ENCODE measurements around the gene GNMT. TPM values are rescaled to one million over a fixed set of nuclear protein-coding genes. Genes with fewer than 3 reads are reported as not detected.
"Not testable (repeated sequence)": the region's sequence is repeated elsewhere in the genome, so short reads cannot be mapped to it uniquely, and the experiment has no call there.

Gene GNMT
- total and polyA plus RNA-seq, 2 of the 8 experiments (the other 6 are each of a cell fraction or from before 2014, with no cell fraction given) = 1.8 to 3.4 TPM

DNA sequence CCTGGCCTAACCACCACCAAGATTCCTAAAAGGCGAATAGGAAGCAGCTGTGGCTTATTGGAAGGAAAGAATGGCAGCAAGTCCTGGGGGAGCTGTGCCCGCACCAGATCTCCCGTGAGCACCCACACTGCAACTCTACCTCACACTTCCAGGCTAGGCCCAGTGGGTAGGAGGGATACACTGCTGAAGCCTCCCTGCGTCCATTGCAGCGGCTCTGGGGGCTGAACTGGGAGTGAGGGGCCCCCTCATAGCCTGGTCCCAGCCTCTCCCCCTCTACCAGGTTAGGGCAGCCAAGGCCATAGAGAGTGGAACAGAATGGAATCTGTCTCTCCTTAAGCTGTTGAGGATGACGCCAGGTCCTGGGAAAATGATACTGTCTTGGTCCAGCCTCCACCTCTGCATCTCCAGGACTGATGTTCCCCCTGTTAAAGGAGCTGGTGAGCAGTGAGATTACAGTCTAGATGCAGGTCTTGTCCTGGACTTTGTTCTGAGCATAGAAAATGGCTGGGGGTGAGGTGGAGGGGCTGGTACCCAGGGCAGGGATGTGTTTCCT is 20.0 kb upstream of the GNMT start (continued):
- TF ChIP-seq CBX8 (IDR thresholded peaks at IDR 0.05; ENCODE audit: borderline replicate concordance, low read depth, low read length) = no peak
- TF ChIP-seq, protein P1, sequence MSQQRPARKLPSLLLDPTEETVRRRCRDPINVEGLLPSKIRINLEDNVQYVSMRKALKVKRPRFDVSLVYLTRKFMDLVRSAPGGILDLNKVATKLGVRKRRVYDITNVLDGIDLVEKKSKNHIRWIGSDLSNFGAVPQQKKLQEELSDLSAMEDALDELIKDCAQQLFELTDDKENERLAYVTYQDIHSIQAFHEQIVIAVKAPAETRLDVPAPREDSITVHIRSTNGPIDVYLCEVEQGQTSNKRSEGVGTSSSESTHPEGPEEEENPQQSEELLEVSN (IDR thresholded peaks at IDR 0.05) = no peak
- TF ChIP-seq, protein P2, sequence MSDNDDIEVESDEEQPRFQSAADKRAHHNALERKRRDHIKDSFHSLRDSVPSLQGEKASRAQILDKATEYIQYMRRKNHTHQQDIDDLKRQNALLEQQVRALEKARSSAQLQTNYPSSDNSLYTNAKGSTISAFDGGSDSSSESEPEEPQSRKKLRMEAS (IDR thresholded peaks at IDR 0.05) = no peak
- no peak for TF ChIP-seq BCL11A (IDR thresholded peaks at IDR 0.05; ENCODE audit: low read depth in 2 of 2, low read length in 2 of 2)
- no peak for TF ChIP-seq SP1 (IDR thresholded peaks at IDR 0.05; ENCODE audit: low read depth, low read length)
- TF ChIP-seq FOSL1 (IDR thresholded peaks at IDR 0.05; ENCODE audit: insufficient read depth, low read depth, low read length) = no peak

DNA sequence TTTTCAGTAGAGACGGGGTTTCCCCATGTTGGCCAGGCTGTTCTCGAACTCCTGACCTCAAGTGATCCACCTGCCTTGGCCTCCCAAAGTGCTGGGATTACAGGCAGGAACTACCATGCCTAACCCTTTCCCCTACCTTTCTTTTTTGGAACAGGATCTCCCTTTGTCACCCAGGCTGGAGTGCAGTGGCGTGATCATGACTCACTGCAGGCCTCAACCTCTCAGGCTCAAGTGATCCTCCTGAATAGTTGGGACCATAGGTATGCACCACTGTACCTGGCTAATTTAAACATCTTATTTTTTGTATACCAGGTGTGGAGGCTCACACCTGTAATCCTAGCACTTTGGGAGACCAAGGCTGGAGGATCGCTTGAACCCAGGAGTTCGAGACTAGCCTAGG is 19.2 kb upstream of the GNMT start:
- H3K9ac ChIP-seq (replicated peaks in 1 of 4; ENCODE audit: extremely low read depth in 1 of 4, low read depth in 3 of 4, low read length in 3 of 4); CTCF ChIA-PET (ENCODE audit: partially characterized antibody); H3K4me1 ChIP-seq (replicated peaks in 1 of 4; ENCODE audit: control insufficient read depth in 3 of 4, insufficient read depth in 4 of 4, low read length in 3 of 4): not testable (repeated sequence)

More for the DNA sequence above, 19.2 kb upstream of the GNMT start:
- H3K18ac ChIP-seq (ENCODE audit: extremely low read depth, low read length); H4K20me1 ChIP-seq (replicated peaks in 1 of 2; ENCODE audit: control insufficient read depth in 1 of 2, insufficient read depth in 2 of 2, low read length in 2 of 2); H3K79me1 ChIP-seq (ENCODE audit: low read depth, low read length); H4K5ac ChIP-seq (ENCODE audit: insufficient read length, low read depth, low read length); DNase-seq (ENCODE audit: low read depth in 1 of 2, low spot score in 2 of 2); H3K79me2 ChIP-seq (ENCODE audit: control insufficient read depth in 1 of 2, insufficient read depth in 2 of 2, low read length in 2 of 2); H2BK15ac ChIP-seq (ENCODE audit: low read length); H2AK5ac ChIP-seq (ENCODE audit: low read depth, low read length); H3K23ac ChIP-seq (ENCODE audit: insufficient read length); H3K56ac ChIP-seq (replicated peaks; ENCODE audit: insufficient read length, low read depth, low read length); H2BK20ac ChIP-seq (ENCODE audit: low read length); H3K4me2 ChIP-seq (ENCODE audit: insufficient read depth in 1 of 2, low read depth in 2 of 2, low read length in 2 of 2); H2BK12ac ChIP-seq (ENCODE audit: low read depth, low read length); H3K14ac ChIP-seq (ENCODE audit: insufficient read length); H3K27me3 ChIP-seq (replicated peaks in 1 of 4; ENCODE audit: control insufficient read depth in 3 of 4, extremely low read depth in 1 of 4, insufficient read depth in 3 of 4, low read length in 3 of 4); H3K9me3 ChIP-seq (ENCODE audit: insufficient read depth in 2 of 2, low read depth in 1 of 2, low read length in 1 of 2); H3K4me3 ChIP-seq (ENCODE audit: extremely low read depth in 1 of 4, insufficient read depth in 2 of 4, low read depth in 3 of 4, low read length in 4 of 4); H3K27ac ChIP-seq (ENCODE audit: low read depth, low read length); H2BK5ac ChIP-seq (ENCODE audit: low read depth, low read length); H3K23me2 ChIP-seq (ENCODE audit: low read depth, low read length); H4K8ac ChIP-seq (ENCODE audit: extremely low read depth, insufficient read depth, low read length); FAIRE-seq; H3K4ac ChIP-seq (replicated peaks; ENCODE audit: insufficient read length, low read depth, low read length); H4K91ac ChIP-seq (replicated peaks; ENCODE audit: insufficient read length, low read length); H2BK120ac ChIP-seq (replicated peaks; ENCODE audit: low read depth, low read length); H2AFZ ChIP-seq (ENCODE audit: low read length): not testable (repeated sequence)
- POLR2A ChIA-PET (ENCODE audit: partially characterized antibody) = interaction anchor here (1.1 to 1.5 kb wide), 2 partner anchors 12 to 40 kb away, joined by 3 to 4 read pairs; partner anchors contain the start of gene CNPY3
- H3K36me3 ChIP-seq (ENCODE audit: control insufficient read depth in 2 of 4, insufficient read depth in 4 of 4, low read length in 3 of 4) = peaks cover 0 to 20% (median 6%) of the 10 kb centered on the region in 4 experiments; a peak in 6 of 8 replicates
- 91% methylated on average over 5 of the region's 5 CpGs; no CpG with 5 or more reads in 1 of the 2 experiments for WGBS, 2 experiments (ENCODE audit: extremely low coverage in 1 of 2, insufficient coverage in 1 of 2, insufficient read length in 1 of 2, insufficient replicate concordance in 2 of 2, low coverage in 1 of 2, low lambda C conversion rate in 2 of 2, missing lambda C conversion rate in 1 of 2)

Data from H1 (cell line).